PFSK-1 (cell line): ENCODE data around the gene BNC1.

ENCODE experiments used
- FOXP2 ChIP-seq: optimal IDR thresholded peaks from 2 replicates; pipeline ENCODE3; 2011; ENCODE audit warnings: borderline replicate concordance, control low read depth, inconsistent platforms; ENCODE audit not compliant: insufficient read depth; ENCODE audit errors: extremely low read length, extremely low read depth
- POLR2AphosphoS5 ChIP-seq: IDR thresholded peaks from 2 replicates; pipeline ENCODE4 v1.6.1; 2012; ENCODE audit warnings: low read depth, mild to moderate bottlenecking, control low read depth, low read length, moderate library complexity
- SIN3A ChIP-seq: IDR thresholded peaks from 2 replicates; pipeline ENCODE4 v1.6.1; 2012; ENCODE audit warnings: mild to moderate bottlenecking, low read length, moderate library complexity, borderline replicate concordance; ENCODE audit not compliant: insufficient read depth
- TAF1 ChIP-seq: IDR thresholded peaks from 2 replicates; pipeline ENCODE4 v1.6.1; 2012; ENCODE audit warnings: low read length, control low read depth, borderline replicate concordance; ENCODE audit not compliant: insufficient read depth

GRCh38 chr15:83299462-83299861 is 15.0 kb upstream of the BNC1 start:
- TF ChIP-seq TAF1 (no peak), POLR2AphosphoS5 (no peak), SIN3A (no peak), FOXP2 (no peak)
